Kidney (tissue), 14 donors: ENCODE results near the gene RARA. TPM values are rescaled to one million over a fixed set of nuclear protein-coding genes. Genes with fewer than 3 reads are reported as not detected.
"Not testable (repeated sequence)": the region's sequence is repeated elsewhere in the genome, so short reads cannot be mapped to it uniquely, and the experiment has no call there.

ENCODE experiments used
- DNase-seq, 5 donors: peaks; one replicate each; pipeline ENCODE4 v3.0.0-alpha.2; 2013 to 2020
- FAIRE-seq: peaks from 2 replicates; lab custom pipeline; 2012; peaks lifted over from hg19 to GRCh38; lab: Jason Lieb, UNC
- H3K27ac ChIP-seq, 2 donors: one replicate each; pipeline ENCODE4 v1.7.0; 2013; ENCODE audit warnings: low read depth in 2 of 2, low read length in 2 of 2, inconsistent platforms in 1 of 2
- H3K27me3 ChIP-seq: one replicate; pipeline ENCODE4 v1.7.1; 2013; ENCODE audit warnings: low read length, inconsistent platforms; ENCODE audit not compliant: control insufficient read depth, insufficient read depth
- H3K36me3 ChIP-seq, 3 donors: one replicate each; pipeline versions ENCODE4 v1.7.0 to v1.7.1; 2013; ENCODE audit warnings: low read length in 3 of 3, control low read depth in 1 of 3, inconsistent platforms in 1 of 3; ENCODE audit not compliant: insufficient read depth in 3 of 3, control insufficient read depth in 2 of 3
- H3K4me1 ChIP-seq, 3 donors: one replicate each; pipeline versions ENCODE4 v1.7.0 to v1.7.1; 2013; ENCODE audit warnings: low read length in 3 of 3, inconsistent platforms in 1 of 3, low read depth in 1 of 3; ENCODE audit not compliant: control insufficient read depth in 2 of 3, insufficient read depth in 2 of 3
- H3K4me3 ChIP-seq, 3 donors: one replicate each; pipeline versions ENCODE4 v1.7.0 to v1.8.1; 2013; ENCODE audit warnings: low read length in 3 of 3, control low read depth in 1 of 3, inconsistent platforms in 1 of 3
- H3K9ac ChIP-seq, 3 donors: one replicate each; pipeline versions ENCODE4 v1.7.0 to v1.7.1; 2013; ENCODE audit warnings: low read length in 3 of 3, control low read depth in 1 of 3, inconsistent platforms in 1 of 3
- H3K9me3 ChIP-seq, 3 donors: one replicate each; pipeline versions ENCODE4 v1.7.0 to v1.7.1; 2013; ENCODE audit warnings: low read length in 3 of 3, control low read depth in 1 of 3, inconsistent platforms in 1 of 3; ENCODE audit not compliant: control insufficient read depth in 2 of 3, insufficient read depth in 1 of 3
- CTCF ChIP-seq: IDR thresholded peaks from 3 replicates; pipeline ENCODE4 v1.5.1; 2012; ENCODE audit warnings: mild to moderate bottlenecking, moderate library complexity, borderline replicate concordance; ENCODE audit not compliant: insufficient read depth; ENCODE audit errors: extremely low read depth
- intact Hi-C: fragments of 100-400 bp; cut with DNase I; formaldehyde crosslinking; loops from one replicate; pipeline ENCODE4 v1.11.1; 2022
- polyA plus RNA-seq: library from polyadenylated mRNA; stranded (reverse); fragments of 350-450 nt; fragmentation: Illumina TruSeq; extraction: RNeasy Lipid Tissue Mini Kit (QIAGEN cat#74804); gene quantifications from one replicate; pipeline ENCODE4 v1.2.3, GENCODE V29; 2014; ENCODE audit warnings: low read depth, low replicate concordance; ENCODE audit not compliant: insufficient read depth
- total RNA-seq: library from RNA; stranded (reverse); fragmentation: NEBNext Ultra II Directional; extraction: Animal tissue kit (Norgen Biotek cat#: 25700); gene quantifications from one replicate; pipeline ENCODE4 v1.2.1, GENCODE V29; 2021
- donor health status: control.
- donor health status: control.
- donor health status: control.
- donor health status: control.
- donor health status: control.
- donor health status: DM: yes; HTN: yes; CAD: no.
- donor health status: Normal renal cell carcinoma (clear cell type).

RARA gene
- total and polyA plus RNA-seq, 2 donors from 2014 or later, result 22.5 to 45.7 TPM

- Histone ChIP-seq H3K4me3 (no peak overlapping the region), H3K9ac (no peak overlapping the region), H3K36me3 (peaks cover 0 to 3% (median 0%) of the 10 kb centered on the region in 3 donors), H3K9me3 (no peaks in the 10 kb centered on the region), H3K27ac (no peak overlapping the region), H3K4me1 (peaks cover 4 to 12% (median 6%) of the 10 kb centered on the region in 3 donors), H3K27me3 (no peaks in the 10 kb centered on the region)
- FAIRE-seq (no peak), DNase-seq (peak in 1 of 5 donors; percentile 38)
- TF ChIP-seq CTCF, result peak; percentile 36
- intact Hi-C loops, result no loop called here
These were observed 7.7 kb upstream of the RARA start for GRCh38 chr17:40301315-40301714.

DNA sequence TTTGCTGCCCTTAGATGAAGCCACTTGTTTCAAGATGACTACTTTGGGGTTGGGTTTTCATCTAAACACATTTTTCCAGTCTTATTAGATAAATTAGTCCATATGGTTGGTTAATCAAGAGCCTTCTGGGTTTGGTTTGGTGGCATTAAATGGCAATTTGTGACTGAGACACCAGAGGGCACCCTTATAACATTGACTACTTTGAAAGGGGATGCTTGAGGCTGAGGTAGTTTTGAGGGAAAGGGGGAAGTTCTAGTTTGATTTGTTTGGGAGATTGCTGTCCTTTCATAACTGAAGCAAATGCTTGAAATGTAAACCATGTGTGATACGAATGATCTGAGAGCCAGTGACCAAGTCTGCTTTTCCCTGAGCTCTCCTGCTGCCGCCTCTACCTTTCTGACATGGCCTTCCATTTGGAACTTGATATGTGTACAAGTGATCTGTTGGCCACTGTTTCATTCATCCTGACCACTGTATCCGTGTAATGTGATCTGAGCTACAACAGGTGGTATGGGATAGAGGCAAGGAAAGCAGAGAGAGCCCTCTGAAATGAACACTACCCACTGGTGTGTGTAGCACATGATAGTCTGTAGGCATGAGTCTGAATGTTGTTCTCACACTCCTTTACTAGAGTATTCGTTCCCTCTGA is 5.8 kb upstream of the RARA start:
- intact Hi-C loops, result no loop called here
- peak; percentile 13 for FAIRE-seq
- no peak overlapping the region for H3K4me3 ChIP-seq
- peak in 4 of 5 donors; percentile 56 to 88 (median 74) for DNase-seq
- H3K27ac ChIP-seq, result no peak overlapping the region
- no peaks in the 10 kb centered on the region for H3K9me3 ChIP-seq
- H3K4me1 ChIP-seq, result peaks cover 6 to 26% (median 25%) of the 10 kb centered on the region in 3 donors
- H3K9ac ChIP-seq, result no peak overlapping the region
- peak; percentile 77 for TF ChIP-seq CTCF
- H3K36me3 ChIP-seq, result peaks cover 0 to 3% (median 0%) of the 10 kb centered on the region in 3 donors
- H3K27me3 ChIP-seq, result no peaks in the 10 kb centered on the region

GRCh38 chr17:40303708-40304551 is 5.0 kb upstream of the RARA start:
- DNase-seq (peak in 2 of 5 donors; percentile 53 to 56), FAIRE-seq (no peak)
- no peaks in the 10 kb centered on the region for H3K27me3 ChIP-seq

DNA sequence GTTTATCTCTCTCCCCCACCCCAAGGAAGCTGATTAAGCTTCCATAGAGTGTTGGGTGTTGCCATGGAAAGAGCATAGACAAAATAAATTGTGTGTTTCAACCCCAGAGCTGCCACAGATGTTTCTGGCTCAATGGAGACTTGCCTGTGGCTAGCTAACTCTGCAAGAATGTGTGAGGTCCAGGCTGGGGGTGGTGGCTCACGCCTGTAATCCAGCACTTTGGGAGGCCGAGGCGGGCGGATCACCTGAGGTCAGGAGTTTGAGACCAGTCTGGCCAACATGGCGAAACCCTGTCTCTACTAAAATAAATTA is 4.5 kb upstream of the RARA start:
- H3K27ac ChIP-seq, H3K9me3 ChIP-seq, FAIRE-seq, H3K36me3 ChIP-seq, H3K4me3 ChIP-seq, intact Hi-C loops, H3K27me3 ChIP-seq, DNase-seq, H3K9ac ChIP-seq: not testable (repeated sequence)
- H3K4me1 ChIP-seq, result peaks cover 6 to 38% (median 35%) of the 10 kb centered on the region in 3 donors

More at GRCh38 chr17:40303708-40304551, 5.0 kb upstream of the RARA start:
- no peak overlapping the region for H3K9ac ChIP-seq
- no peak overlapping the region for H3K4me3 ChIP-seq
- H3K27ac ChIP-seq, result no peak overlapping the region
- H3K36me3 ChIP-seq, result peaks cover 0 to 3% (median 0%) of the 10 kb centered on the region in 3 donors
- peaks cover 6 to 32% (median 30%) of the 10 kb centered on the region in 3 donors for H3K4me1 ChIP-seq
- intact Hi-C loops, result no loop called here
- no peaks in the 10 kb centered on the region for H3K9me3 ChIP-seq
- no peak for TF ChIP-seq CTCF

DNA sequence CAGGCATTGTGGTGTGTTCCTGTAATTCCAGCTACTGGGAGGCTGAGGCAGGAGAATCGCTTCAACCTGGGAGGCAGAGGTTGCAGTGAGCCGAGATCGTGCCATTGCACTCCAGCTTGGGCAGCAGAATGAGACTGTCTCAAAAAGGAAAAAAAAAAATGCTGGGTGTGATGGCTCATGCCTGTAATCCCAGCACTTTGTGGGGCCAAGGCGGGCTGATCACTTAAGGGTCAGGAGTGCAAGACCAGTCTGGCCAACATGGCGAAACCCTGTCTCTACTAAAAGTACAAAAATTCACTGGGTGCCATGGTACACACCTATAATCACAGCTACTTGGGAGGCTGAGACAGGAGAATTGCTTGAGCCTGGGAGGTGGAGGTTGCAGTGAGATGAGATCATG is 4.1 kb upstream of the RARA start:
- not testable (repeated sequence) for H3K4me3 ChIP-seq, FAIRE-seq, H3K36me3 ChIP-seq, H3K9me3 ChIP-seq, H3K27me3 ChIP-seq, DNase-seq, H3K27ac ChIP-seq, H3K9ac ChIP-seq
- H3K4me1 ChIP-seq, result peaks cover 8 to 41% (median 38%) of the 10 kb centered on the region in 3 donors
- intact Hi-C loops, result loop anchor here (5.0 kb wide), 1 partner anchor 47 kb away; no protein-coding TSS in a partner anchor
